Stimulated activated CD8-positive, alpha-beta memory T cell treated with anti-CD3 and anti-CD28 coated beads, Interleukin-15, amount 100 ng/mL, for 48 hours (primary cell): ENCODE data around the gene MEGF11.

Experiments
- DNase-seq, 2 donors: peaks; one replicate each; pipeline ENCODE4 v3.0.0-alpha.2; 2020; ENCODE audit warnings: low read depth in 2 of 2

Gene MEGF11

DNA sequence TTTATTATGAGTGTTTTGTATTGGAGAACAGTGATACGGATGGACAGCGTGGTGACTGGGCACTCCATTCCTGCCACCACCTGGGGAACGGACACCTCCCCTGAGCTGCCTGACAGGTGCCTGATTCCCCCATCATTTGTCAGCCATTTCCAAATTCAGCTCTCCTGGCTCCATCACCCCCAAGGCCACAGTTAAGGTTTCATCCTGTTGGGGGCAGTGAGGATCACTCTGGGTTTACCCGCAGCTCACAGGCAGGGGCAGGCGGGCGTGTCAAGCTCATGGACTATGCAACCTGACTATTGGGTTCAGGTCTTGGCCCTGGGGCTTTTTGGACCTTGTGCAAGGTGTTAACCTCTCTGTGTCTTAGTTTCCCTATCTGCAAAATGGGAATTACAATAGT lies 307.9 kb downstream of the MEGF11 start:
- no peak for DNase-seq

DNA sequence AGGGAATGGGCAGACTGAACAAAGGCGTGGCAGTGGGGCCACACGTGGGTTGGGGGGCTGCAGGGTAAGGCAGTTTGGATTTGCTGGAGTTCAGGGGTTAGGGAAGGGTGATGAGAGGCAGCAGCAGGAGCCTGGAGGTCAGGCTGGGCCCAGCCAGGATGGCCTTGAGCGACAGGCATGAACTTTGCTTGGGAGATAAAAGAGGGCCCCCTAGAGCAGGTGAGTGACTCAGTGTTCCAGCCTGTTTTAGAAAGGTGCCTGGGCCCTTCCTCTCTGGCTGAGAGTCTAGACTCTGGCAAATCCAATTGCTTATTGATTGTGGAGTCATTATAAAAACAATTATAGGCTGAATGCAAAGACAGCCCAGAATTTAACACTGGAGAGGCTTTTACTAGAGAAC lies 309.1 kb downstream of the MEGF11 start:
- DNase-seq, result no peak

DNA sequence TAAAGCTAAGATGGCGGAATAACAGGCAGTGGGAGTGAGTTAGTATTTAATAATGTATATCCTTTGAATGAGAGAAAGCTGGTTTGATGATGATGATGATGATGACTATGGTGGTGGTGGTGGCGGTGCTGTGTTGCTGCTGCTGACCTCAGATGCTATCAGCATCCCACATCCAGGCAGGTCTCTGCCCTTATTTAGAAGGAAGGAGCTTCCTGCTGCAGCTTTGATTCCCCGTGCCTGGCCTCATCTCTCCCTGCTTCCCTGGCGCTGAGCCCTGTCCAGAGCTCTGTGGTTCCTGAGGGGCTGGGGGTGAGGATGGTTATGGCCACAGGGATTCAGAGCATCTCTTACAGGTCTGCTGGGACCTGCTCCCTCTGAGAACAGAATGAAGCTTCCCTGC lies 311.1 kb downstream of the MEGF11 start:
- peak in 1 of 2 donors; percentile 3 for DNase-seq

DNA sequence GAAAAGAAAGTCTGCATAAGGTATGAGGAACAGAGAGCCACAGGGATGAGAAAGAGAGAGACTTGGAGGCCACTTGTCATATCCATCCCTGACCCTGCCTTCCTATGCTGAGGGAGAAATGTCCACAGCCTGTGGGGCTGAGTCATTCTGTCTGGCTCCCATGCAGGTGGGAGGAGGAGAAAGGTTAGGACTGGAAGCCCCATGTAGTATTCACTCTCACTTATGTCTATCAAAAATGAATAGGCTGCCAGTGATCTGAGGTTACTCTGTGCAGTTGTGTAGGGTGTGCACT lies 313.0 kb downstream of the MEGF11 start:
- DNase-seq, result no peak

DNA sequence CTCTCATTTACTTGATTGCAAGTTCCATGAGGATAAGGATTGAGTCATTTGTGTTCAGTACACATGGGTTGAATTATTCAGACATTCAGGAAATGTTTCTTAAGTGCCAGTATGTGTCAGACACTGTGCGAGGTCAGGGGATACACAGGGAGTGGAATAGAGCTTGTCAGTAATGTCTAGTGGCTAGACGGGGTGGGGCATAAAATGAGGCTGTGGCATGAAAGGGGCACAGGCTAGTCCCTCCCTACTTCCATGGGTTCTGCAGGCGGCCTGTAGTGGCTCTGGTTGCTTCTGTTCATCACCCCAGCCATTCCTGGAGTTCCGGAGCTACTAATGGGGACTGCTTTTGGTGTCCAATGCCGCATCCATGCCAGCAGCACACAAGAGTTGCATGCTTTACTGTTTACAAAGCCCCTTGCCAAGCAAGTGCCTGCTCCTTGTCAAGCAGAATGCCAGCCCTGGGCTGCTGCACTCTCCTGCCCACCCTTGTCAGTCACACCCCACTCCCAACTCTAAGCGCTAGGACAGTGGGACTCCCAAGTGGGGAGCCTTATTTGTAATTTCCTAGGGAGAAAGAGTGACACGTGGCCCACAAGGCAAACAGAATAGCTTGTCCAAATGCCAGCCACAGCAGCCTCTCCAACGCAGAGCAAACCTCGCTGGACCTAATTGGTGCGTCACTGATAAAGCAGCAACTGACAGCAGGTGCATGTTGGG lies 313.5 kb downstream of the MEGF11 start:
- DNase-seq, result no peak

DNA sequence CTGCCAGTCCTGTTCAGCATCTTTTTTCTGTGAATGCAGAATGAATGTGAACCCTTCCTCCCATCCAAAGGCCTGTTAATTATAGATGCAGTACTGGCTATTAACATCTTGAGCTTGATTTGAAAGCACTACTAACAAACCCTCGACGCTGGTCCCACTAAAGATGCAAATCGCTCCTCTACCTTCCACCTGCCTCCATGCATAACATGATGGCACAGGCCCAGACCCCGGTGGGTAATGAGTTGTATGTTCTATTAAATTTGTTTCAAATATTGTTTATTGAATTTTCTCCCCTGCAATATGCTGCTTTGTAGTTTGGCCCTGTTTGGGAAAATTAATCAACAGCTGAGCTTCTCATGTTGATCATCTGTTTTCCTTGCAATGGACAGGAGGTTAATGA lies 314.9 kb downstream of the MEGF11 start:
- DNase-seq, result no peak

DNA sequence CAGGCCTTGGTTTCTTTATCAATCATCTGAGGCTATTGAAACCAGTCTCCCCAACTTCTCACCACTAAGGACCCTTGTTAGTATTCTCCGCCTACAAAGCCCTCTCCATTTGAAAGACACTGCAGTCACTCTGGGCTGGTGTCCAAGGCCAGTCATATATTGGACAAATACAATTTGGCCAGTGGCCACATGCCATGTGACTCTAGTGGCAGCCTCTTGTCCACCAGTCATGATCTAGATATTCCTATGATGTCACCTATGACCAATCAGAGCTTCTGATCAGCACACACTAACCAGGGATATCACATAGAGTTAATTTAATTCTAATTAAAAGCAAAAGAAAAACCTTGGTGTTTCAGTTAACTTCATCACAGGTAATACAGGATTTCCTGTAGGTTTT lies 316.1 kb downstream of the MEGF11 start:
- DNase-seq, result no peak

DNA sequence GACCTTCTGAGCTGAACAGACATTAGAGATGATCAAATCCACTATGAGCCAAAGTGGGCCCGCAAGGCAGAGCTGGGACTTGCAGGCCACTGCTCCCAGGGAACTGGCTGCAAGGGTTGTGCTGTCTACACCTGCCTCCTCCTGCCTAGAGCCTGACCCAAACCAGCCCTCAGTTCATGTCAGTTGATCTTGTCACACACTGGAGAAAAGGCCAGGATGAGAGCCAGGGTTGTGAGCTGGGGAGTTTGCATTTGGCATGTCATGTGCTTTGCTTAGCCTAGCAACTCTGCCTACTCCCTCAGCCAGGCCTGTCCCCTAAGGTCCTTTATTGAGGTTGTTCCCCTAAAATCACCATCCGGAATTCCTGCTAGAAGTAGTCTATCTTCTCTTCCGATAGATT lies 316.5 kb downstream of the MEGF11 start:
- no peak for DNase-seq

DNA sequence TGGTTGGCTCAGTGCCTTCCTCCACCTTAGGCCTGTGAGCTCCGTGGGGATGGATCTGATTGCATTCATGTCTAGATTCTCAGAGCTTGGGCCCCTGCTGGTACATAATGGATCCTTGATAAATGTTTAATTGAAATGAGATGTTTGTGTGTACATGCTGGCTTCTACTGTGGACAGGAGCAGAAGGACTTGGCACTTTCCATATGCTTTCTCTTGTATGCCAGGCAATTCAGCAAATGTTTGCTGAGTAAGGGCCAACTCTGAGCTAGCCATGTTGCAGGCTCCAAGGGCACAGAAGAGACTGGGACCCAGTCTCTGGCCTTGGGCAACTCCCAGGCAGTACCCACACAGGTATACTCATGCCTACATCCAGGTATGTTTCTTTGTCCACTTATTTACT lies 317.3 kb downstream of the MEGF11 start:
- DNase-seq, result no peak

DNA sequence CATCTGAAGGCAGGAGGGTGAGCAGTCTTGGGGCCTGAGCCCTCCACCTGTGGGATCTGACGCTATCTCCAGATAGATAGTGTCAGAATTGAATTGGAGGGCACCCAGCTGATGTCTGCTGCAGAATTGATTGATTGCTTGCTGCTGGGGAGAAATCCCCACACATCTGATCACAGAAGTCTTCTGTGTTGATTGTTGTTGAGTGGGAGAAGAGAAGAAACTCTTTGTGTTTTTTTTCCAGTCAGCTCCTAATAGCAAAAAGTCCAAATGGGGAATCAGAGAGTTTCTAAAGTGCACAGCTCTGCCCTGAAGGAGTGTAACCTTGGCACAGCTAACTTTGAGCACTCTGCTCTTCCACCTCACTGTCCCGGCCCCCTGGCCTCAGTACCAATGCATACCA lies 318.2 kb downstream of the MEGF11 start:
- DNase-seq, result no peak

DNA sequence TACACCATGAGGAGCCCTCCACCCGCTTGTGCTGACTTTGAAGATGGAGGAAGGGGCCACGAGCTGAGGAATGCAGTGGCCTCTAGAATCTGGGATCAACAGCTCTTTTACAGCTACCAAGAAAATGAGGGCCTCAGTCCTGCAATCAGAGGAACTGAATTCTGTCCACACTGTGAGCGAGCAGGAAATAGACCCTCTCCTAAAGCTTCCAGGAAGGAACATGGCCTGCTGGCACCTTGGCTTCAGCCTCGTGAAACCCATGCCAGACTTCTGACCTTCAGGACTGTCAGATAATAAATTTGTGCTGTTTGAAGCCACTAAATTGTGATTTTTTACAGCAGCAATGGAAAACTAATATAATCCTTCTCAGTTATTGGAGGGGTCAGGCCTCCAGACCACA lies 322.3 kb downstream of the MEGF11 start:
- DNase-seq, result no peak

DNA sequence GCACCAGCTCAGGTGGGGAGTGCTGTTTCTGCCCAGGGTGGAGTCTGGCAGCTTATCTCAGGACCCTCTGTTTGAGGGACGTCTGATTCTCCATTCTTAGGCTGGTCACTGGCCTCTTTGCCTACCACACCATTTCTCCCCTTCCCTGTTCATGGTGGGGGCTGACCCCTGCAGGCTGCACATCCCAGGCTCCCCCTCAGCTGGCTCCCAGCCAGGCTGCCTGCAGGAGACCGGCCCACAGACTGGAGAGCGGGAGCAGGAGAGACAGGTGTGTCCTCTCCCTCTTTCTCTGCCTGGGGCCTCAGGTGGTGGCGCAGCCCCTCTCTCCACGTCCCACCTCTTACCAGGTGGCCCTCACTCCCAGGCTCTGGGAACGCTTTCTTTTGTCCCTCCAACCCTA lies 323.4 kb downstream of the MEGF11 start:
- no peak for DNase-seq

DNA sequence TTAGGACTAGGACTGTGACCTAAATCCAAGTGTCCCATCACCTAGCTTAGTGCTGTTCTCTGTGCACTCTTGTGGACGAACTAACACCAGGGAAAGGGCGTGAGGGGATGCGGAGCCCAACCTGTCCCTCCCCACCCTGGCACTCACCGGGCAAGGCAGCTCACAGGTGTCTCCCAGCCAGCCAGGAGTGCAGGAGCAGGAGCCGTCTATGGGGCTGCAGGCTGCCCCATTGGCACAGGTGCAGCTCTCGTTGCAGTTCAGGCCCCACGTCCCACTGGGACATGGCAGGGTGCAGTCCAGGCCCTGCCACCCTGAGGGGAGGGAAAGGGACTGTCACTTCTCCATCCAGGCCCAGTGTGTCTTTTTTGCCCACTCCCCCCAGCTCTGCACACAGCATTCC lies 324.0 kb downstream of the MEGF11 start:
- DNase-seq, result no peak

DNA sequence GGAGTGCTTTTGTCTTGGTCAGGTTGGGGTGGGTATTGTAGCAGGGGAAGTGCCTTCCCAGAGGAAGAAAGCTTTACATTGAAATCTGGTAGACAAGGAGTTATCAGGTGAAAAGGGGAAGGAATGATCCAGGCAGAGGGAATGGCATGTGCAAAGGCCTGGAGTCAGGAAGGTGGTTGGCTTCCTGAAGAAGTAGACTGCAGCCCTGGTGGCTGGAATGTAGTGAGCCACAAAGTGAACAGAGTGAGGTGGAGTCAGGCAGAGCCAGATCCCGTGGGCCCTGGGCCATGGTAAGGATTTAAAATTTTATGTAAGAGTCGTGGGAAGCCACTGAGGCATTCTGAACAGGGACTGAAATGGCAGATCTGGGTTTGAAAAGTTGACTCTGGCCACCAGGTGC lies 326.0 kb downstream of the MEGF11 start:
- no peak for DNase-seq

DNA sequence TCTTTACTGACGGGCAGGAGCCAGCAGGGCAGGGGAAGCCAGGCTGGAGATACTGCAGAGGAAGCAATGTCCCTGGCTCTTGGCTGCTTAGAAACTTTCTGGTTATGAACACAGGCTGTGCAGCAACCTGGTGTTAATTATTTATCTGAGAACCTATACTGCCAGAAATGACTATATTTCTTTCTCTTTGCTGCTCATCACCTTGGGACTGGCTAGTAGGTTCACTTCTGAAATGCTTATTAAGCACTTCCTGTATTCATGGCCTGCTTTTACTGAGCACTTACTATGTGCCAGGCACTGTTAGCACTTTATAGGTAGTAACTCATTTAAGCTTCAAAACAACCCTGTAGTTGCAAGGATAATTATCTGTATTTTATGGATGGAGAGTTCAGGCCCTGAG lies 326.7 kb downstream of the MEGF11 start:
- DNase-seq, result no peak

DNA sequence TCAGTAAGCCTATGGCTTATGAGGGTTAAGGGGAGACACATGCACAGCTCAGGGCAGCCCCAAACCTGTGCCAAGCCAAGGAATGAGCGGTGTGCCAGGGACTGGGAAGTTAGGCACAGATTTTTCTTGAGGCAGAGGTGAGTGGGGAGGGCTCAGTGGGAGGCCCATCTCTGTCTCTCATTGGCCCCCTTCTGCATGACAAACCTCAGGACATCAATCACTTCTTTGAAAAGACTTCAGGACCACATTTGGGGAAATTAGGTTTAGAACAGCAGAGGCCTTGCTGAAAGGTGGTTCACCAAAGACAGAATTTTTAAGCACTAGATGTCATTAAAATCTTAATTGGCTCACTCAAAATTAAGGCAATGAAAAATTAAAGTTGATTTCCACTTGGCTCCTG lies 327.1 kb downstream of the MEGF11 start:
- no peak for DNase-seq

DNA sequence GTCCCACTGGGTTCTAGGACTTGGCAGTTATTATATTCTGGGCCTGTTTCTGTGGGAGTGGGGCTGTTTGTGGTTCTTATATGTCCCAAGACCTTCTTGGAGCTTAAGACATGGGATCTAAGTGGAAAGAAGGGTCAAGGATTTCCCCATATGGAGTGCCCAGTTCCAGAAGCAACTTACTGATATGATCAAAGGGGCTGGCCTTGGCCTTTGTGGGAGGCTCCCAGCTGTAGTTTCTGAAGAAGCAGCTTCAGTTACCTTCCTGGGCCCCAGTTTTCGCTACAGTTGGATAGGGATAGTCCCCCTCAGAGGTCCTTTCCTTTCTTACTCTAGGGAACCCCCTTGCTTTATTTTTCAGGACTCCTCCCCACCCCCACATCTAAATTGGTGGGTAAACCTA lies 328.2 kb downstream of the MEGF11 start:
- no peak for DNase-seq

DNA sequence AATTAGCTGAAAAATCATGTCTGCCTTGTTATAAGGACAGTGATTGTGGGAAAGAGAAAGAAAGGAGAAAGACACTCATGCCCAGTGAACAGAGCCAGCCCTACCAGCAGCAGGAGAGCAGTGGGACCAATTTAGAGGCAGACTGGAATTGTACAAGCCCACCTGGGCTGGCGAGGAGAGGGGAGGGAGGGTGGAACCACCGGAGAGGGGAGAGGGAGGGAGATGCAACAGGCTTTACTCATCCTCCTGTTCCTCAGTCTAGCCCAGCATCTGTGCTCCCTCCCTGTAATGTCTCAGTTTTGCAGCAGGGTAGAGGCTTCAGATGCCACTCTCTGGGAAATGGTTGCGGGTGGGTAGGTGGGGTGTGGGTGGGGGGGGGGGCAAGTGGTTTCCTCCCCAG lies 329.5 kb downstream of the MEGF11 start:
- no peak for DNase-seq

DNA sequence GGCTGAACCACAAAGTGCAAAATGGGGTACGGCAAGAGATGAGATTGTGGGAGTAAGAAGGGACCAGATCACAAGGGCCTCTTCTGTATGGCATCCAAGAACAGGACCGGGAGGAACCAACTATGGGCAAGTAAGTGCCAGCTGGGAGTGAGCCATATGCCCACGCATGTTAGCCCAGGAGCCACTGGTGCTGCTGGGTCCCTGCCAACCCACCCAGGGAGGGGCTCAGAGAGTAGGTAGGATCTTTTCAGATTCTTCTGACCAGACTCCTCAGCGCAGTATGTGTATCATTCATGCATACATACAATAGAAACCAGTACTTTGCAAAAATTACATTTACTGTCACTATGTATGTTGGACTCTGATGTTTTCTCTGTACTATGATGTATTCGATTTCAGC lies 330.3 kb downstream of the MEGF11 start:
- no peak for DNase-seq

DNA sequence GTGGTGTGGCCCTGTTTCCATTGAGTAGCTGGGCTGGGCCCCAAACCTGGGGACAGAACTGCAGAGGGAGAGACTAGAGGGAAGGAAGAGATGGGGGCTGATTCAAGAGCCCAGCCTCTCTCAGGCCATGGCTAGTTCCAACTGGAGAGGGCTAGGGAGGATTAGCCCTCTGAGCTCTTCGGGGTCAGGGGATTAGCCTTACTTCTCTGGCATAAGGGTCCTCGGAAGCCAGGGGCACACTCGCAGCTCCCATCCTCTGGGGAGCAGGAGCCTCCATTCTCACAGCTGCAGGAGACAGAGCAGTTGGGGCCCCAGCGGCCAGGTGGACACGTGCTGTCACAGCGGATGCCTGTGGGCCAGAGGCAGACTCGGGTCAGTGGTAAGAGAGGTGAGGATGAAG lies 330.9 kb downstream of the MEGF11 start:
- DNase-seq, result no peak

DNA sequence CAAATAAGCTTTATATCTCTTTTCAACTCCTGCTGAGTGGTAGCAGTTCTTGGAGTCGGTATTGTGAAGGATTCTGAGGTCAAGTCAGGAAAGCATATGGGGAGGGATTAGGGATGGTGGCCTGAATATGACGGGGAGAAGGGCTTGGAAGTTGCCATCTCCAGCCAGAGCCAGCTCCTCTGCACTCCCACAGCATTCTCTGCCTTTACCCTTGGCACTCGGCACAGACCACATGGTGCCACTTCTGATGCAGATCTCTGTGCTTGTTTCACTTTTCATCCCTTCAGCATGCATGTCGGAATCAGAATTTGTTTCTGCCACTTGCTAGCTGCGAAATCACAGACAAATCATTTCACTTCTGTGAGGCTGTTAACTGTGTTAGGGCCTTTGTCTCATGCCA lies 331.8 kb downstream of the MEGF11 start:
- no peak for DNase-seq

DNA sequence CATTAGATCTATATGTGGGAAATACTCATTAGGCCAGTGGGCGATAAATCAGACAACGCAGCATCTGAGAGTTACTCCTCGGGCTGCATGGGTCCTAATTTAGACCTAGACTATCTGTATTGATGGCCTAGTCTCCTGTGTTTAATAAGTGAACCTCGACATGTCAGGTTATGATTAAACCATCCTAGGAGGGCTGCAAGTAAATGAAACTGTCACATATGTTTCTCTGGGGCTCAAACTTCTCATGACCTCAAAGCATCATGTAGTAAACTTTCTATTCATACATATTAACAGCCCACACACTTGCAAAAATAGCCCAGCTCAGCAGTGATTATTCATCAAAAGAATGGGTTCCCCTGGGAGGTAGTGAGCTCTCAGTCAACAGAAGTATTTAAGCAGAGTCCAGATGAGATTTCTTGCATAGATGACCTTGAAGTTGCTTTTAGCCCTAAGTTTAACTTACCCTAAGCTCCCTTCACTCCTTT lies 332.7 kb downstream of the MEGF11 start:
- no peak for DNase-seq

DNA sequence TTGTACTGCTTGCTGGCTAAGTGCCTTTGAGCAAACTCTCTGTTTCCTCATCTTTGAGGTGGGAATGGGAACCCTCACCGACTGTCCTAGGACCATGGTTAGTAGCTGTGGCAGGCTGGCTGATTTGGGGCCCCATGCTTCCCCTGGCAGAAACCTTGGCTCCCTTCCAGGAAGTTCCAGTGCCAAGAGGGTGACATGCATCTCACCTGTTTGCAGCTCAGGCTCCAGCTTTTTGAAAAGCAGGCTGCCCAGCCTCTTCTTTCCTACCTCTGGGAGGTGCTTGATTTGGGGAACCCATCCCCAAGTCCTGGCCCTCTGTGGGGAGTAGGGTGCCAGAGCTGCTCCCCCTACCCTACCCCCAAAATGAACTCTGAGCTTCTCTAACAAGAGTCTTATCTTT lies 333.4 kb downstream of the MEGF11 start:
- DNase-seq, result no peak

DNA sequence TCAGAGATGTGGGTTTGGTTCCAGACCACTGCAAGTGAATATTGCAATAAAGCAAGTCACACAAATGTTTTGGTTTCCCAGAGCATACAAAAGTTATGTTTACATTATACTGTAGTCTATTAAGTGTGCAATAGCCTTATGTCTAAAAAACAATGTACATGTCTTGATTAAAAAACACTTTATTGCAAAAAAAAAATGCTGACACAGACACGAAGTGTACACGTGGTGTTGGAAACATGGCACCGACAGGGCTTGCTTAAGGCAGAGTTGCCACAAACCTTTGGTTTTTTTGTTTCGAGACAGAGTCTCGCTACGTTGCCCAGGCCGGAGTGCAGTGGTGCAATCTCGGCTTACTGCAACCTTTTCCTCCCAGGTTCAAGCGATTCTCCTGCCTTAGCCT lies 334.2 kb downstream of the MEGF11 start:
- DNase-seq, result no peak

DNA sequence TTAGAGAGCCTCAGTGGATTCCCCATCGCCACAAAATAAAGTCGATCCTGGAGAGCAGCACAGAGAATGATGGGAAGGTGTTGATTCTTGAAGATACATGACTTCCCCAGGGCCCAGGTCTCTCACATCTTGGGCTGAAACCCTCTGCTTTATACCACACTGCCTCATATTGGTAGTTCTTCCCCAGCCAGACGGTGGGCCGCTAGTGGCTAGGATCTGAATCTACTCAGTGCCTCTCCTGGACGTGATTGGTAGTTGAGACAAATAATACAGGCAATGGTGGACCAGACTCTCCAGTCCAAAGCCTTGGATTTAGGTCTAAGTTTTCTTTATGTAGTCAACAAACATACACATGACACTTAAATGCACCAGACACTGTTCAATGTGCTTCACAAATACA lies 334.6 kb downstream of the MEGF11 start:
- DNase-seq, result no peak
